Stimulated activated CD4-positive, alpha-beta T cell treated with anti-CD3 and anti-CD28 coated beads, TNF-alpha, amount 100 ng/mL, for 1 hour (primary cell): ENCODE data around the gene DYRK1A.
A peak's percentile ranks its signal among the peaks of the same experiment; 100 is the strongest.

ENCODE experiments used
- DNase-seq, 3 donors: peaks; one replicate each; pipeline ENCODE4 v3.0.0-alpha.2; 2020; ENCODE audit warnings: low read depth in 3 of 3, low spot score in 1 of 3

The DYRK1A gene

GRCh38 chr21:37416914-37417313, 50.3 kb downstream of the DYRK1A start:
- no peak for DNase-seq

GRCh38 chr21:37419228-37419906, 52.8 kb downstream of the DYRK1A start:
- no peak for DNase-seq

DNA sequence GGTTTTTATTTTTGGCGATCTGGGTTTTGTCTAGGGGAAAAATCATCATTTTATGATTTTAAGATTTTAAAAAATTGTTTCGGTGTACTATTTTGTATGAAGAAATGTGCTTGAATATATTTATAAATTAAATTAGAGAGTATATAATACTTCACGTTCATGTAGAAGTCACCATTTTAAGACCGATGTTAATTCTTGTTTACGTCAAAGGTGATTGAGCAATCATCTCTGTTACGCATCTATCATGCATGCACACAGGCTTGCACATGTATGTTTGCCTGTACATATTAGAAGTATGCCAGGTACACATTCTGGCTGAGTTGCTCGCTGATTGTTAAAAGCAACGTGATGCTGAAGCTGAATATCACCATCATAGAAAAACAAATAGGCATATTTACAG, 54.7 kb downstream of the DYRK1A start:
- DNase-seq: no peak

- DNase-seq: no peak
Measured at GRCh38 chr21:37422382-37422781, 55.8 kb downstream of the DYRK1A start.

GRCh38 chr21:37423103-37423502, 56.5 kb downstream of the DYRK1A start:
- no peak for DNase-seq

GRCh38 chr21:37424396-37424795, 57.8 kb downstream of the DYRK1A start:
- no peak for DNase-seq

- no peak for DNase-seq
Measured at GRCh38 chr21:37425001-37425400, 58.4 kb downstream of the DYRK1A start.

DNA sequence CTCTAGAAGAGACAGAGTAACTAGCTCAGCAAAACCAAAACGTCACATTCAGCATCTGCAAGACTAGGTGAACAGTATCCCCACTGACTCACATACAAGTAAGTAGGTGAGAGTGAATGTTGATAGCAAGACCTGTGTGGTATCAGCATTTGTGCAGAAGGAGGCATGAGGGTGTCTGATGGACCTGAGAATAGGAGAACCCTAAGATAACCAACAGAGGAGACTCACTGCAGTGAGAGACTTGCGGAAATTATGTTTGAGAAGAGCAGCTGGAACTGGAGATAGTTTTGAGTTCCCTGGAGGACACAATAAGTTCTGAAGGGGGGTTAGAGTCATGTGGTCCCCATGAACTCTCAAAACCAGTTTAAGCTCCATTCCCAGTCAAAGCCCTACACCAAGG, 59.1 kb downstream of the DYRK1A start:
- DNase-seq: no peak

DNA sequence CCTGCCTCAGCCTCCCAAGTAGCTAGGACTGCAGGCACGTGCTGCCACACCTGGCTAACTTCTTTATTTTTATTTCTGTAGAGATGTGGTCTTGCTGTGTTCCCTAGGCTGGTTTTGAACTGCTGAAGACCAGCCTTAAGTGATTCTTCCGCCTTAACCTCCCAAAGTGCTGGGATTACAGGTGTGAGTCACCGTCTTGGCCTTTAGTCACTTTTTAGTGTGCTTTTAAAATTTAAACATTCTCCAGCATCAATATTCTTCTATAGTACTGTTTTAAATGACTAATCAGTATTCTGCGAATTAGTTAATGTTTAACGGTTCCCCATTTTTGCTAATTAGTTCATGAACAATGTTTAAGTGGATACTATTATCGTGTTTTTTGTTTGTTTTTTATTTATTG, 60.6 kb downstream of the DYRK1A start:
- DNase-seq: no peak

- no peak for DNase-seq
Measured at GRCh38 chr21:37429356-37429755, 62.8 kb downstream of the DYRK1A start.

GRCh38 chr21:37430184-37430821, 63.7 kb downstream of the DYRK1A start:
- DNase-seq: no peak

DNA sequence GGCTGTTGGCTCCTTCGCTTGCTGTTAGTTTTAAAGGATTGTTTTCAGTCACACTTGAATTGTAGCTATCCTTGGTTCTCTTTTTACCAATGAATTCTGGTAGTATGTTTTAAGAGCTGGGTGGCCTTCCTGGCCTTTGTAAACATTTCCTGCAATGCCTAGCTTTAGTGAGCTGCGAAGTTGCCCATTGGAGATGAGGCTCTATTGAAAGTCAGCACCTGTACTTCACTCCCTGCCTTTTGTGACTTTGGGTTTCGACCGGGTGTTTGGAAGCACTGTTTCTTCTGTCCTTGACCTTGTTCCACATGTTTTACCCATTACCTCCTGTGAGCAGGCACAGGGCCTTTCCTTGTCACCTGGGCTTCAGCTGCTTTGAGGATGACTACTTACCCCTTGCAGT, 64.7 kb downstream of the DYRK1A start:
- no peak for DNase-seq

DNA sequence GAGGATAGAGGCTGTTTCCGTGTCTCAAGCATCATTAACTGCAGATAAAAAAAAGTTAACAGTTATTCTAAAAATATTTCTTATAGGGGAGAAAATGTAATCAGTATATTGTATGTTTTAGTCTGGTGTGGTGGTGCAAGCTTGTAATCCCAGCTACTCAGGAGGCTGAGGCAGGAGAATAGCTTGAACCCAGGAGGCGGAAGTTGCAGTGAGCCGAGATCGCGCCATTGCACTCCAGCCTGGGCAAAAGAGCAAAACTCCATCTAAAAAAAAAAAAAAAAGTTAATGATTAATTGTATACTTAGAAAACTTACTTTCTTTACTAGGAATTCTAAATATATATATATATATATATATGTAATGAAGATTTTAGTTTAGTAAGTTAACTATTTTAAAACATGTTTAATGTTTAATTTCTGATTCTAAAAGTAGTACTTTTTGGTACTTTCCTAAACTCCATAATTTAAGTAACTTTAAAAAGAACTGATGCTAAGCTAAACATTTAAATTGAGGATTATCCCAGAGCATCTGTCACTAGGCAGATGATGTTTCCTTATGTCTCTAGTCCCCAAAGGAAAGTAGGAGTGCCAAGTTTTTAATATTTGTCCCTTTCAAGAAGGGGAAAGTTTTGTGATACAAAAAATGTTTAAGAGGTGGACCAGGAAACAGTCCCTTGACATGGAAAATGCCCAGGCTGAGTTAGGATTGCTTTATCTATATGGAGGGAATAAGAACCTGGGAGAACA, 66.3 kb downstream of the DYRK1A start:
- no peak for DNase-seq

DNA sequence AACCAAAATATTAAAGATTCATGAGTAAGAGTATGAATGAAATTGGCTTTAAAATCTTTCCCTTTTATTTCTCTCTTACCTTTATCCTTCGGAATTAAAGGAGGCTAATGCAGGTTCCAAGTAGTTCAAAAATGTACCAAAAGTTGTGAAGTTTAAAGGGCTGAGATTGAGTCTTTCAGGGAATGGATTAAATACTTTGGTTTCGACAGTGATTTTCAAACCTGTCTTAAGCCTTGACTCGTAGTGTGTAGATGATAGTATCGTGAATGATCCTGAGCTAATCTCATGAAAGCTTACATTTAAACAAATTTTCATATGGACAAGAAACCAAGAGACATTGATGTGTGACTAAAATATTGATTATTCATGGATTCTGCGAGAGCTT, 66.9 kb downstream of the DYRK1A start:
- DNase-seq: no peak

GRCh38 chr21:37435120-37435519, 68.5 kb downstream of the DYRK1A start:
- DNase-seq: peak in 1 of 3 donors; percentile 3

- no peak for DNase-seq
Measured at GRCh38 chr21:37435711-37436110, 69.1 kb downstream of the DYRK1A start.

- no peak for DNase-seq
Measured at GRCh38 chr21:37436174-37436573, 69.6 kb downstream of the DYRK1A start.

GRCh38 chr21:37437376-37438080, 71.0 kb downstream of the DYRK1A start:
- no peak for DNase-seq

DNA sequence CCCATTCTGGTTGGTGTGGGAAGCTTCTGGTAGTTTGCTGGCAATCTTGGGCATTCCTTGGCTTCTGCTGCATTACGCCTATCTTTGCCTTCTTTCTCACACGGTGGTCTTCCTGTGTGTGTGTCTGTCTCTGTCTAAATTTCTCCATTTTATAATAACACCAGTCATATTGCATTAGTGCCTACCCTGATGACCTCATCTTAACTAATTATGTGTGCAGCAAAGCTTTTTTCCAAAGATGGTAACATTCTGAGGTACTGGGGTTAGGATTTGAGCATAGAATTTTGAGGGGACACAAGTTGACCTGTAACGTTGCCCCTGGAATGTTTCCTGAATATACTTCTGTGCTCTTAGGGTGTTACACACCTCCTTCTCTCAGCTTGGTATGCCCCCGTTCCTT, 77.1 kb downstream of the DYRK1A start:
- no peak for DNase-seq

DNA sequence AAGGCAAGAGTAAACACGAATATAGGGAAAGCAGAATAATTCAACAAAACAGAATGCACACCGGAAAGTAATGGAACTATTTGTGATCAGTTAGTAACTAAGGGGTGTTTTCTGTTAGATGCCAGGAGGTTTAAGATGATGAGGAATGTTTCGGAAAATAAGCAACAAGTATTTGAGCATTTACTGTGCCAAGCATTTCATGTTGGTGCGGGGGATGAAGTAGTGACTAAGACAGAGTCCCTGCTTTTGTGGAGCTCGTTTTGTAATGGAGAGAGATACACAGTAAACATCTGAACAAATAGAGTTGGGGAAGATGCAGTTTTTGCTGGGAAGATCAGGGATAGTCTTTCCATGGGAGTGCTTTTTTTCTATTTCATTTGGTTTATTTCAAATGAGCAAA, 78.7 kb downstream of the DYRK1A start:
- DNase-seq: no peak

- DNase-seq: no peak
Measured at GRCh38 chr21:37446552-37446951, 80.0 kb downstream of the DYRK1A start.
